Esophagus muscularis mucosa (tissue), 3 donors: ENCODE results near the gene RFX3.

Experiments used
- CTCF ChIP-seq, 3 experiments: fragments of 200-600 bp in 2 of 3; fragments of 450-650 bp in 1 of 3; sonication (generic) in 2 of 3; IDR thresholded peaks; one replicate each; pipeline ENCODE4 v1.5.1; 2017 to 2019; ENCODE audit warnings: antibody characterized with exemption in 3 of 3, mild to moderate bottlenecking in 2 of 3, moderate library complexity in 1 of 3
- POLR2AphosphoS5 ChIP-seq, 2 donors: sonication (generic); formaldehyde crosslinking; IDR thresholded peaks; one replicate each; pipeline ENCODE4 v1.6.1; 2017; ENCODE audit warnings: antibody characterized with exemption in 2 of 2

GRCh38 chr9:3534614-3535404 lies 9.0 kb upstream of the RFX3 start:
- TF ChIP-seq CTCF (IDR thresholded peaks at IDR 0.05): no peak
- no peak for TF ChIP-seq POLR2AphosphoS5 (IDR thresholded peaks at IDR 0.05)
